HEK293T (cell line): Measurements from ENCODE around the gene LAMA5.
A peak's percentile ranks its signal among the peaks of the same experiment; 100 is the strongest.

Experiments
- CTCF ChIA-PET: fragments of 350-600 bp; formaldehyde crosslinking; extraction: SDS; loops from one replicate; lab custom pipeline; 2021; ENCODE audit warnings: antibody characterized with exemption, inconsistent platforms; lab: Yijun Ruan, JAX
- POLR2A ChIA-PET: fragments of 350-600 bp; formaldehyde crosslinking; extraction: SDS; loops from one replicate; lab custom pipeline; 2020; ENCODE audit warnings: antibody characterized with exemption, inconsistent platforms; lab: Yijun Ruan, JAX
- DNase-seq: peaks from one replicate; pipeline ENCODE4 v3.0.0; 2012; ENCODE audit warnings: mixed read lengths; ENCODE audit errors: extremely low spot score
- ARNT ChIP-seq: fragments of 450-650 bp; IDR thresholded peaks from 2 replicates; pipeline ENCODE4 v1.6.1; 2017; ENCODE audit warnings: mild to moderate bottlenecking
- BHLHE40 ChIP-seq: fragments of 450-650 bp; IDR thresholded peaks from 2 replicates; pipeline ENCODE4 v1.6.1; 2016; ENCODE audit warnings: mild to moderate bottlenecking, moderate library complexity, borderline replicate concordance
- CTBP1 ChIP-seq: fragments of 450-650 bp; IDR thresholded peaks from 2 replicates; pipeline ENCODE4 v1.6.1; 2016; ENCODE audit warnings: borderline replicate concordance
- ELF4 ChIP-seq: fragments of 450-650 bp; IDR thresholded peaks from 2 replicates; pipeline ENCODE4 v1.6.1; 2017; ENCODE audit warnings: antibody characterized with exemption
- FOXA1 ChIP-seq: fragments of 450-650 bp; IDR thresholded peaks from 2 replicates; pipeline ENCODE4 v1.6.1; 2016; ENCODE audit warnings: mild to moderate bottlenecking
- FOXK2 ChIP-seq: fragments of 450-650 bp; IDR thresholded peaks from 2 replicates; pipeline ENCODE4 v1.6.1; 2016; ENCODE audit warnings: mild to moderate bottlenecking
- FOXM1 ChIP-seq: fragments of 450-650 bp; IDR thresholded peaks from 2 replicates; pipeline ENCODE4 v1.6.1; 2017; ENCODE audit warnings: mild to moderate bottlenecking, borderline replicate concordance
- HDGF ChIP-seq: fragments of 450-650 bp; IDR thresholded peaks from 2 replicates; pipeline ENCODE4 v1.6.1; 2017; ENCODE audit warnings: antibody characterized with exemption, borderline replicate concordance
- L3MBTL2 ChIP-seq: fragments of 450-650 bp; conservative IDR thresholded peaks from 2 replicates; pipeline ENCODE4 v1.6.1; 2016; ENCODE audit warnings: mild to moderate bottlenecking
- LEF1 ChIP-seq: fragments of 450-650 bp; IDR thresholded peaks from 2 replicates; pipeline ENCODE4 v1.6.1; 2017; ENCODE audit warnings: mild to moderate bottlenecking, borderline replicate concordance
- NFRKB ChIP-seq: fragments of 450-650 bp; IDR thresholded peaks from 2 replicates; pipeline ENCODE4 v1.6.1; 2016; ENCODE audit warnings: mild to moderate bottlenecking, moderate library complexity
- SP1 ChIP-seq: fragments of 450-650 bp; IDR thresholded peaks from 2 replicates; pipeline ENCODE4 v1.6.1; 2017
- SUZ12 ChIP-seq: fragments of 450-650 bp; IDR thresholded peaks from 2 replicates; pipeline ENCODE4 v1.6.1; 2016; ENCODE audit warnings: mild to moderate bottlenecking
- TARDBP ChIP-seq: fragments of 450-650 bp; IDR thresholded peaks from 2 replicates; pipeline ENCODE4 v1.6.1; 2016
- ZNF384 ChIP-seq: fragments of 450-650 bp; IDR thresholded peaks from 2 replicates; pipeline ENCODE4 v1.6.1; 2016
- TF ChIP-seq, protein P1 (sequence below): fragments of 450-650 bp; IDR thresholded peaks from 2 replicates; pipeline ENCODE4 v1.6.1; 2016

LAMA5 gene, protein sequence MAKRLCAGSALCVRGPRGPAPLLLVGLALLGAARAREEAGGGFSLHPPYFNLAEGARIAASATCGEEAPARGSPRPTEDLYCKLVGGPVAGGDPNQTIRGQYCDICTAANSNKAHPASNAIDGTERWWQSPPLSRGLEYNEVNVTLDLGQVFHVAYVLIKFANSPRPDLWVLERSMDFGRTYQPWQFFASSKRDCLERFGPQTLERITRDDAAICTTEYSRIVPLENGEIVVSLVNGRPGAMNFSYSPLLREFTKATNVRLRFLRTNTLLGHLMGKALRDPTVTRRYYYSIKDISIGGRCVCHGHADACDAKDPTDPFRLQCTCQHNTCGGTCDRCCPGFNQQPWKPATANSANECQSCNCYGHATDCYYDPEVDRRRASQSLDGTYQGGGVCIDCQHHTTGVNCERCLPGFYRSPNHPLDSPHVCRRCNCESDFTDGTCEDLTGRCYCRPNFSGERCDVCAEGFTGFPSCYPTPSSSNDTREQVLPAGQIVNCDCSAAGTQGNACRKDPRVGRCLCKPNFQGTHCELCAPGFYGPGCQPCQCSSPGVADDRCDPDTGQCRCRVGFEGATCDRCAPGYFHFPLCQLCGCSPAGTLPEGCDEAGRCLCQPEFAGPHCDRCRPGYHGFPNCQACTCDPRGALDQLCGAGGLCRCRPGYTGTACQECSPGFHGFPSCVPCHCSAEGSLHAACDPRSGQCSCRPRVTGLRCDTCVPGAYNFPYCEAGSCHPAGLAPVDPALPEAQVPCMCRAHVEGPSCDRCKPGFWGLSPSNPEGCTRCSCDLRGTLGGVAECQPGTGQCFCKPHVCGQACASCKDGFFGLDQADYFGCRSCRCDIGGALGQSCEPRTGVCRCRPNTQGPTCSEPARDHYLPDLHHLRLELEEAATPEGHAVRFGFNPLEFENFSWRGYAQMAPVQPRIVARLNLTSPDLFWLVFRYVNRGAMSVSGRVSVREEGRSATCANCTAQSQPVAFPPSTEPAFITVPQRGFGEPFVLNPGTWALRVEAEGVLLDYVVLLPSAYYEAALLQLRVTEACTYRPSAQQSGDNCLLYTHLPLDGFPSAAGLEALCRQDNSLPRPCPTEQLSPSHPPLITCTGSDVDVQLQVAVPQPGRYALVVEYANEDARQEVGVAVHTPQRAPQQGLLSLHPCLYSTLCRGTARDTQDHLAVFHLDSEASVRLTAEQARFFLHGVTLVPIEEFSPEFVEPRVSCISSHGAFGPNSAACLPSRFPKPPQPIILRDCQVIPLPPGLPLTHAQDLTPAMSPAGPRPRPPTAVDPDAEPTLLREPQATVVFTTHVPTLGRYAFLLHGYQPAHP (N-terminal part only)

DNA sequence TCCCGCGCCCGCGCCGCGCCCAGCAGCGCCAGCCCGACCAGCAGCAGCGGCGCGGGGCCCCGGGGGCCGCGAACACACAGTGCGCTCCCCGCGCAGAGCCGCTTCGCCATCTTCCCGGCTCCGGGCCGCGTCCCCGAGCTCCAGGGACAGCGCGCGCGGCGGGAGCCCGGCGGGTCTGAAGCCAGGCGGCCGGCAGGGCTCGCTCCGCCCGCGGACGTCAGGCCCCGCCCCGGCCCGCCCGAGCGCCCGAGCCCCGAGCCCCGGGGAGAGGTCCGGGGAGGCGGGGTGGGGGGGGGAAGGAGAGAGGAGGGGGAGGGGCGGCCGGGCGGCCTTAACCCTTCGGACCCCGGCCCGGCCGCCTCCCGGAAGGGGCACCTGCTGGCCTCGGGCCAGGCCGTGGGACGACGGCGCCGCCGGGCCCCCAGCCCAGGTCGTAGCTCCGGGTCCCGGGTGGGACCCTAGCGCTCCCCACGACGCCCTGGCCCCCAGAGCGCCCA, at the start of gene LAMA5:
LAMA5 (minus strand) TSS at position 177 of the 497 bp plus-strand sequence; CDS start at position 110, 67 bp downstream.
- ChIA-PET POLR2A (interaction anchor here (1.7 kb wide), 1 partner anchor 17 kb away, joined by 7 read pairs; no protein-coding TSS in a partner anchor), CTCF (interaction anchor here (1.3 kb wide), 1 partner anchor 15 kb away, joined by 3 read pairs; no protein-coding TSS in a partner anchor)
- peak; percentile 75 for DNase-seq
- TF ChIP-seq, protein P1, sequence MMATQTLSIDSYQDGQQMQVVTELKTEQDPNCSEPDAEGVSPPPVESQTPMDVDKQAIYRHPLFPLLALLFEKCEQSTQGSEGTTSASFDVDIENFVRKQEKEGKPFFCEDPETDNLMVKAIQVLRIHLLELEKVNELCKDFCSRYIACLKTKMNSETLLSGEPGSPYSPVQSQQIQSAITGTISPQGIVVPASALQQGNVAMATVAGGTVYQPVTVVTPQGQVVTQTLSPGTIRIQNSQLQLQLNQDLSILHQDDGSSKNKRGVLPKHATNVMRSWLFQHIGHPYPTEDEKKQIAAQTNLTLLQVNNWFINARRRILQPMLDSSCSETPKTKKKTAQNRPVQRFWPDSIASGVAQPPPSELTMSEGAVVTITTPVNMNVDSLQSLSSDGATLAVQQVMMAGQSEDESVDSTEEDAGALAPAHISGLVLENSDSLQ = no peak

DNA sequence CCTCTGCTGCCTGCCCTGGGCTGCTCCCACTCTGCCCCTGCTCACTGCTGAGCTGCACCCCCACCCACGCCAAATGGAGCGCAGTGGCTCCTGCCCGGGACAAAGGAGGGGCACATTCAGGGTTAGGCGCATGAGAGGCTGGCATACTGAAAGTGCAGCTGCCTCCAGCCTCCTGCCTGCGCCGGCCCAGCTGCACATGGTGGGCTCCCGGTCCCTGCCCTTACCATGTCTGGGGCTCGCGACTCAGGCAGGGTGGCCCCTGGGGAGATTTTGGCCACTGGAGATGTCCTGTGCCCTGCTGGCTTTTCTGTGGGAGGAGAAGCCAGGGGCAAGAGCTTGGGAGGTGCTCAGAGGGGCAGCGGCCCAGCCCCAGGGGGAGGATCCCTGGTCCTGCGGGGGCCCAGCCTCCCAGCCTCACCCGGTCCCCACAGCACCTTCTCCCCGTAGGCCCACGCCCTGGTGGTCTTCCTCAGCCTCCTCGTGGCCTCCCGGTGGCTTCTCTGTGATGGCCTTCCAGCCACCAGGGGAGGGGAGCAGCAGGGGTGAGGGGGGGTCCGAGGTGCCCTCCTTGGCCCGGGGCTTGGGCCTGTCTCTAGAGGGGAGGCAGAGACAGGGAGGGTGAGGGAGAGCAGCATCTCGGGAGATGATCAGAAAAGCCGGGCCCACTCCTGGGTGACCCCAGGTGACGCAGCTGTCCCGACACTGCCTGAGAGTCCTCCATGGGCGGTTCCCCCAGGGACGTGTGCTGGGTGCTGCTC, 48.4 kb upstream of the LAMA5 start:
- POLR2A ChIA-PET = no interaction called here
- DNase-seq = no peak
- TF ChIP-seq CTBP1 = no peak
- no peak for TF ChIP-seq FOXM1
- no peak for TF ChIP-seq ZNF384
- no peak for TF ChIP-seq ELF4
- no peak for TF ChIP-seq NFRKB
- no peak for TF ChIP-seq SP1
- TF ChIP-seq HDGF = no peak
- TF ChIP-seq TARDBP = no peak
- CTCF ChIA-PET = interaction anchor here (0.6 kb wide), 1 partner anchor 10 kb away, joined by 4 read pairs; no protein-coding TSS in a partner anchor

DNA sequence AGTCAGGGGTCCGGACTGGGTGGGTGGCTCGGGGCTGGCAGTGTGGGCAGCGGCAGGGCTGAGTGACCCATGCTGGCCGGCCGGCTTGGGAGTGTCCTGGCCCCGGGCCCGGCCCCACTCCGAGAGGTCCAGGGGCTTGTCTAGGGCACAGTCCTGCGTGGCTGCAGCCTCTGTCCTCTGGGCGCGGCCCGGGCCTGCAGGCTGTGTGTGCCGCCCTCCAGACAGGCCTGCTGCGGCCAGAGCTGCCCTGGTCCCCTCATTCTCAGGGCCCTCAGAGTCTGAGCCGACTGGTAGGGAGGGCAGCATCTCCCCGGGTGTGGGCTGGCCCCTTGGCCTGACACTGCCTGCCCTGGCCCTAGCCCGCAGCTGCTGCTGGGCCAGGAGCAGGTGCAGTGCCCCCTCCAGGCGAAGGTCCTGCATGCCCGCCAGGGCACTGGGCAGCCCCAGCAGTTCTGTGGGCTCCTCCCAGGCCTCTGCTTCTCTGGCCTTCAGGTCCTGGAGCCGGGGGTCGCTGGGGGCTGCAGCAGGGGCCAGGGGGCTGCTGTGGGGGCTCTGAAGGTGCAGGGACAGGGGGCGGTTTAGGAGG, 46.9 kb upstream of the LAMA5 start:
- ChIA-PET POLR2A (no interaction called here), CTCF (no interaction called here)
- no peak for DNase-seq
- TF ChIP-seq HDGF (no peak), SP1 (no peak), ELF4 (no peak), CTBP1 (no peak), ZNF384 (no peak), ARNT (no peak), FOXA1 (no peak), NFRKB (no peak), FOXK2 (no peak), SUZ12 (no peak), TARDBP (no peak), FOXM1 (no peak), LEF1 (no peak), L3MBTL2 (no peak), BHLHE40 (no peak)

DNA sequence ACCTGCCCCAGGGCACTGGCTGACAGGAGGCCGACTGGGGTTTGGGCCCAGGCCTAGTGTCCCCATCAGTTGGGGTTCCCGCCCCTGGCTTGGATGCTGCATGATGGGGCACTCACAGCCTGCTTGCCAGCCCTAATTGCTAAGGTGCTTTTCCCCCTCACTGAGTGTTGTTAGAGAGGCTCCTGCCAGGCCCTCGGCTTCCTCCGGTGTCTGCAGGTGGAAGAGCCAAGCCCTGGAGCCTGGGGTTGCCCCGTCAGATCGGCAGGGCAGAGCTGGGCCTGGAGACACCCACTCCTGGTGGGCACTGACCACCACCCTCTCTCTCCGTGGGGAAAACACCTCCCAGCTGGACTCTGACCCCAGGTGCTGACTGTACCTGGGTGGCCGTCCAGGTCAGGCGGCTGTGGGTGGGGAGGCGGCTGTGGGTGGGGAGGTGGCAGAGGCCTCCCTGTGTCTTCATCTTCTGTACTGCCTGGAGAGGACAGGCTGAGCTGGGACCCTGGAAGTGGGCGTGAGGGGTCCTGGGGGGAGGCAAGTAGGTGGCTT, 46.0 kb upstream of the LAMA5 start:
- POLR2A ChIA-PET = no interaction called here

DNA sequence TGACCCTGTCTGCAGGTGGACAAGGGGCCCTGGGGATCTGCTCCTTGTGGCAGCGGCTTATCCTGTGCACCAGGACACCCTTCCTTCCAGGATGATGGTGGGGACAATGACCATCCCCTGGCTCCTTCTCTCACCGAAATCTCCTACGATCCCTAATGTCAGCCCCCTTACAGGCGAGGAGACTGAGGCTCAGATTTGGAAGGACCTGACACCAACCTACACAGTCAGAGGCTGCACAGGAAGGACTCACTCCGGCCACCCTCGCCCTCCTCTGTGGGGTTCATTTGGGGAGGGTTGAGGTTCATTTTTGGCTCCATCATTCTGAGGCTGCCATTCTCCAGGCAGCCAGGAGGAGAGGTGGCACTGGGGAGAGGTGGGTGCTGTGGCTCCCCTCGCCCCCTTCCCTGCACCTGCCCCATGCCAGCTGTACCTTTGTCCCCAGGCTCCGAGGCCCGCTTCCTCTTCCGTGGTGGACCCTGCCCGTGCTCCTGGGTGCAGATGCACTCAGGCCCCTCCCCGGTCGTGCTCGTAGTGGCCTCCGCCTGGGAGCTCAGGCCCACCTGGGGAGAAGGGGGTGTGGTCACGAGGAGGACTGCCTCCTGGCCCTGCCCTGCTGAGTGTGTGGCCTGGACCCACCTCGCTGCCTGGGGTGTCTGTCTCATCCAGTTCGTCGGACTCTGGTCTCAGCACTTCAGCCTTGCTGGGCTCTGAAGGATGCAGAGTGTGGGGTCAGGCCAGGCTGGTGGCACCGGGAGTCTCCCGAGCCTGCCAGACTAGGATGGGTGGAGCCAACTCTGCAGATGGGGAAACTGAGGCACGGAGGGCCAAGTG, 45.3 kb upstream of the LAMA5 start:
- DNase-seq = no peak
- ChIA-PET POLR2A (no interaction called here), CTCF (no interaction called here)
- TF ChIP-seq ELF4 (no peak), BHLHE40 (no peak), LEF1 (no peak), ZNF384 (no peak), TARDBP (no peak), ARNT (no peak), FOXA1 (no peak), FOXM1 (no peak), SP1 (no peak), NFRKB (no peak), SUZ12 (no peak)

More for the DNA sequence above, 46.0 kb upstream of the LAMA5 start:
- TF ChIP-seq ELF4 (no peak), BHLHE40 (no peak), LEF1 (no peak), HDGF (no peak), SUZ12 (no peak), NFRKB (no peak)
- CTCF ChIA-PET = no interaction called here
- no peak for DNase-seq
